SU-DHL-6 (cell line): ENCODE measurements around the gene SMTN.

ENCODE experiments used
- H2AFZ ChIP-seq: fragments of 200-600 bp; sonication (generic); 2 replicates; pipeline ENCODE4 v1.6.1; 2014; ENCODE audit warnings: low read depth, mild to moderate bottlenecking, moderate library complexity, mixed read lengths, antibody characterized with exemption, low read length; ENCODE audit not compliant: severe bottlenecking
- H3F3A ChIP-seq: fragments of 200-600 bp; shearing (Covaris generic); 2 replicates; pipeline ENCODE4 v1.6.0; 2016; ENCODE audit warnings: antibody characterized with exemption, mild to moderate bottlenecking; ENCODE audit not compliant: insufficient read depth
- H3K27ac ChIP-seq: fragments of 200-600 bp; sonication (generic); 2 replicates; pipeline ENCODE4 v1.5.1; 2016; ENCODE audit warnings: low read depth, mild to moderate bottlenecking, low read length, moderate library complexity, mixed read lengths
- H3K27me3 ChIP-seq: fragments of 200-600 bp; sonication (generic), shearing (Covaris generic); 2 replicates; pipeline ENCODE4 v1.6.0; 2014; ENCODE audit warnings: mild to moderate bottlenecking, low read length
- H3K36me3 ChIP-seq: fragments of 200-600 bp; sonication (generic); 2 replicates; pipeline ENCODE4 v1.6.1; 2014; ENCODE audit warnings: mild to moderate bottlenecking, low read length, mixed read lengths
- H3K4me2 ChIP-seq: fragments of 300-600, 200-600 bp; shearing (Covaris generic), sonication (generic); 2 replicates; pipeline ENCODE4 v1.6.0; 2014; ENCODE audit warnings: low read length, low read depth, mild to moderate bottlenecking; ENCODE audit not compliant: poor library complexity, severe bottlenecking
- H3K4me3 ChIP-seq: fragments of 200-600 bp; sonication (generic); 2 replicates; pipeline ENCODE4 v1.5.1; 2014; ENCODE audit warnings: antibody characterized with exemption, low read length, mild to moderate bottlenecking, mixed read lengths; ENCODE audit not compliant: insufficient read depth, poor library complexity, severe bottlenecking
- H3K79me2 ChIP-seq: fragments of 200-600 bp; sonication (generic); 2 replicates; pipeline ENCODE4 v1.6.1; 2014; ENCODE audit warnings: mild to moderate bottlenecking, low read length, moderate library complexity; ENCODE audit not compliant: insufficient read depth
- H3K9ac ChIP-seq: fragments of 200-600 bp; sonication (generic); 2 replicates; pipeline ENCODE4 v1.7.0; 2014; ENCODE audit warnings: mild to moderate bottlenecking, low read length
- H3K9me2 ChIP-seq: fragments of 200-600 bp; sonication (generic); replicated peaks from 2 replicates; pipeline ENCODE4 v1.6.1; 2014; ENCODE audit warnings: low read length; ENCODE audit not compliant: insufficient read depth
- H3K9me3 ChIP-seq: fragments of 200-600 bp; sonication (generic); 2 replicates; pipeline ENCODE4 v1.6.1; 2014; ENCODE audit warnings: low read length, mixed read lengths; ENCODE audit not compliant: insufficient read depth
- H4K20me1 ChIP-seq: fragments of 200-600 bp; sonication (generic); 2 replicates; pipeline ENCODE4 v1.6.1; 2014; ENCODE audit warnings: low read depth, mild to moderate bottlenecking, antibody characterized with exemption, low read length, moderate library complexity, mixed read lengths
- EZH2phosphoT487 ChIP-seq: fragments of 200-600 bp; sonication (generic), shearing (Covaris generic); conservative IDR thresholded peaks from 2 replicates; pipeline ENCODE4 v1.6.1; 2018; ENCODE audit warnings: mild to moderate bottlenecking, antibody characterized with exemption, low read length, moderate library complexity, mixed read lengths
- TF ChIP-seq, protein P1 (sequence below): fragments of 200-600 bp; sonication (generic); IDR thresholded peaks from one replicate; pipeline ENCODE4 v1.5.1; 2017; ENCODE audit warnings: antibody characterized with exemption, mild to moderate bottlenecking, low read length, moderate library complexity; ENCODE audit not compliant: insufficient read depth, poor library complexity, severe bottlenecking

SMTN gene

DNA sequence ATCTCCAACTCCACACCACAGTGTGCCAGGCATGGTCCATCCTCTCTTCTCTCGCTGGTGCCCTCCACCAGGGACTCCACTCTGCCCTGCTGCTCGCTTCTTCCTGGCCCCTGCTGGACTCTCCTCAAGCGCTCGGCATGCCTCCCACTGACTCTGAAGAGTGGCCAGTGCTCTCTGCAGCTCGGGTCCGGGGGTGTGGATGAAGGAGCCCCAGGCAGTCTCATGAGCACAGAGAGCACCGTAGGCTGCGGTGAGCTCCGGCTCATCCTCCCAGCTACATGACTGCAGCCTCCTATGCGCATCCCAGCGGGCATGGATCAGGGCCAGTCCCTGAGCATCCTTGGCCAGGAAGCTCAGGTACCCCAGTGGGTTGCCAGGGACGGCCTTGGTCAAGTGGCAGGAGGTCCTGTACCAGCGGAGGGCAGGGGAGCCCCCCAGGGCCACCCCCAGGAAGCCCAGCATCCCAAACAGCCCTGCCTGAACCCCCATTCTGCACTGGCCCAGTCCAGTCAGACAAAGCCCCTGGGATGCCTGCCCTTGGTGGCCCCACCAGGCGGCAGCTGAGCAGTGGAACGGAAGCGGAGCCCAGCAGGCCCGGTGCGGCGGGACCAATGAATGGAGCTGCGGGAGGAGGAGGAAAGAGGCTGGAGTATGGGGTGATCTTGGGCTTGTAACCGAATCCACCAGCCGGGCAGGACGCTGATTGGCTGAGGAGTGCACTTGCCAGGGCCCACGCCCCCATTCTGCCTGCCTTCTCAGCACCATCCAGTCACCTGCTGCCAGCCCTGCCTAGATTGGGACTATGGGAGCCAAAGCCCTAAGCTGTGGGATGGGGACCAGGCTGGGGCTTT is 59.0 kb downstream of the SMTN start, which contains the start of gene PLA2G3:
PLA2G3 (minus strand) TSS at position 643 of the 851 bp plus-strand sequence; CDS start at position 489, 154 bp downstream.
- H3K4me2 ChIP-seq, result no peak within 1 kb of the TSS
- H3K27me3 ChIP-seq, result no peaks in the 10 kb centered on the region
- no peak within 1 kb of the TSS for H2AFZ ChIP-seq
- H4K20me1 ChIP-seq, result no peaks in the 10 kb centered on the region
- no peak within 1 kb of the TSS for H3K9ac ChIP-seq
- no peaks in the 10 kb centered on the region for H3F3A ChIP-seq
- H3K27ac ChIP-seq, result no peak within 1 kb of the TSS
- H3K4me3 ChIP-seq, result no peak within 1 kb of the TSS
- no peaks in the 10 kb centered on the region for H3K79me2 ChIP-seq
- H3K9me3 ChIP-seq, result no peaks in the 10 kb centered on the region
- H3K36me3 ChIP-seq, result no peaks in the 10 kb centered on the region
- H3K9me2 ChIP-seq, result no peaks in the 10 kb centered on the region
- TF ChIP-seq, protein P1, sequence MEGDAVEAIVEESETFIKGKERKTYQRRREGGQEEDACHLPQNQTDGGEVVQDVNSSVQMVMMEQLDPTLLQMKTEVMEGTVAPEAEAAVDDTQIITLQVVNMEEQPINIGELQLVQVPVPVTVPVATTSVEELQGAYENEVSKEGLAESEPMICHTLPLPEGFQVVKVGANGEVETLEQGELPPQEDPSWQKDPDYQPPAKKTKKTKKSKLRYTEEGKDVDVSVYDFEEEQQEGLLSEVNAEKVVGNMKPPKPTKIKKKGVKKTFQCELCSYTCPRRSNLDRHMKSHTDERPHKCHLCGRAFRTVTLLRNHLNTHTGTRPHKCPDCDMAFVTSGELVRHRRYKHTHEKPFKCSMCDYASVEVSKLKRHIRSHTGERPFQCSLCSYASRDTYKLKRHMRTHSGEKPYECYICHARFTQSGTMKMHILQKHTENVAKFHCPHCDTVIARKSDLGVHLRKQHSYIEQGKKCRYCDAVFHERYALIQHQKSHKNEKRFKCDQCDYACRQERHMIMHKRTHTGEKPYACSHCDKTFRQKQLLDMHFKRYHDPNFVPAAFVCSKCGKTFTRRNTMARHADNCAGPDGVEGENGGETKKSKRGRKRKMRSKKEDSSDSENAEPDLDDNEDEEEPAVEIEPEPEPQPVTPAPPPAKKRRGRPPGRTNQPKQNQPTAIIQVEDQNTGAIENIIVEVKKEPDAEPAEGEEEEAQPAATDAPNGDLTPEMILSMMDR, result no peak
- TF ChIP-seq EZH2phosphoT487, result no peak

DNA sequence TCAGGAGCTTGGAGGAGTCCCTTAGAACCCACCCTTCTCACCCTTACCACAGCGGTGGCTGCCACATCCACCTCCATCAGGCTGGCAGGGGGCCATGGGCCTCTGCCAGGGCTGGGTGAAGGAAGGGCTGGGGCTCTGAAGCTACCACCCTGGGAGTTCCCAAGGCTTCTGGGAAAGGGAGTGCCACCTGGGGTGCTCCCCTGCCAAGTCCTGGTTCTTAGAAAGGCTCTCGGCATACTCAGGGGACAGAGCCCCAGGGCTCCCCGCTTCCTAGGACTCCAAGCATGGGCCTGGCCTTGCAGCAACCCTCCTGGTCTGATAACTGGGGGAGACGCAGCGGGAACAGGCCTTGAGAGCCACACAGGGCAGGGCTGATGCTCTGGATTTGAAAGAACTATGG is 59.6 kb downstream of the SMTN start:
- H3K4me3 ChIP-seq, result no peak overlapping the region
- H3K4me2 ChIP-seq, result no peak overlapping the region
- H2AFZ ChIP-seq, result no peak overlapping the region
- H3K9ac ChIP-seq, result no peak overlapping the region
- H3F3A ChIP-seq, result no peaks in the 10 kb centered on the region
- H3K27me3 ChIP-seq, result no peaks in the 10 kb centered on the region
- TF ChIP-seq, protein P1, result no peak
- TF ChIP-seq EZH2phosphoT487, result no peak
- H3K27ac ChIP-seq, result no peak overlapping the region
- no peaks in the 10 kb centered on the region for H4K20me1 ChIP-seq
- H3K9me2 ChIP-seq, result no peaks in the 10 kb centered on the region
- H3K9me3 ChIP-seq, result no peaks in the 10 kb centered on the region
- no peaks in the 10 kb centered on the region for H3K79me2 ChIP-seq
- no peaks in the 10 kb centered on the region for H3K36me3 ChIP-seq

DNA sequence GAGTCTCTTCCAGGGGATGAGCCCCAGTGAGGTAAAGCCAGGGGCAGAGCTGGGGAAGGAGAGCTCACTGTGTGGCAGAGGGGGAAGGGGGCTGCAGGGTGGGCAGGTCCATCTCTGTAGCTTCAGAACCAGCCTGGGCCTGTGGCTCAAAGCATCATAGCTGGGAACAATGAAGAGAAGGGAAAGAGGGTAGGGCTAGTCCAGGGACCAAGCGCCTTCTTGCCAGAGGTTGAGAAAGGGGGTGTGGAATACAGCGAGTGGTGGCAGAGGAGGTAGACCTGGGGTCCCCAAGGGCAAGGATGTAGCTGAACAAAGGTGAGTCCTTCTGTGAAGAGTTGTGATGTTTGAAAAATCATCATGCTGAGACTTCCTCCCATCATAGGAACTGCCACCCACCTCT is 60.4 kb downstream of the SMTN start:
- no peaks in the 10 kb centered on the region for H3K36me3 ChIP-seq
- no peaks in the 10 kb centered on the region for H4K20me1 ChIP-seq
- no peaks in the 10 kb centered on the region for H3F3A ChIP-seq
- no peak overlapping the region for H3K4me3 ChIP-seq
- H3K9ac ChIP-seq, result no peak overlapping the region
- no peak overlapping the region for H3K27ac ChIP-seq
- no peak overlapping the region for H2AFZ ChIP-seq
- no peaks in the 10 kb centered on the region for H3K9me2 ChIP-seq
- TF ChIP-seq, protein P1, result no peak
- no peak for TF ChIP-seq EZH2phosphoT487
- no peaks in the 10 kb centered on the region for H3K79me2 ChIP-seq
- H3K9me3 ChIP-seq, result no peaks in the 10 kb centered on the region
- H3K4me2 ChIP-seq, result no peak overlapping the region
- H3K27me3 ChIP-seq, result no peaks in the 10 kb centered on the region
